HT-29 (cell line): Measurements from ENCODE around the gene RALGDS. TPM values are rescaled to one million over a fixed set of nuclear protein-coding genes. Genes with fewer than 3 reads are reported as not detected.

Experiments
- DNase-seq: peaks from one replicate; pipeline ENCODE4 v3.0.0-alpha.2; 2015; ENCODE audit warnings: low spot score
- total RNA-seq: library from RNA; depleted of rRNA; stranded (reverse); fragments of >200 nt; shearing (Covaris generic); gene quantifications from 2 replicates; pipeline ENCODE4 v1.2.3, GENCODE V29; 2014

The RALGDS gene
- total RNA-seq, 1 experiment from 2014 or later, result 95.0 TPM

GRCh38 chr9:133137451-133138231, 16.6 kb upstream of the RALGDS start:
- DNase-seq, result no peak

GRCh38 chr9:133135146-133135745, 14.2 kb upstream of the RALGDS start:
- DNase-seq, result peak; percentile 87

GRCh38 chr9:133134388-133135145, 13.5 kb upstream of the RALGDS start:
- DNase-seq, result peak; percentile 73

GRCh38 chr9:133133681-133134387, 12.8 kb upstream of the RALGDS start:
- DNase-seq, result peak; percentile 99

GRCh38 chr9:133132174-133132573, 11.1 kb upstream of the RALGDS start:
- DNase-seq, result no peak

GRCh38 chr9:133131506-133131905, 10.5 kb upstream of the RALGDS start:
- no peak for DNase-seq

- no peak for DNase-seq
Observed at GRCh38 chr9:133130685-133131244, 9.7 kb upstream of the RALGDS start.

GRCh38 chr9:133129001-133129795, 8.2 kb upstream of the RALGDS start:
- DNase-seq, result peak; percentile 82

- DNase-seq, result no peak
Observed at GRCh38 chr9:133128152-133128551, 7.1 kb upstream of the RALGDS start.

- peak; percentile 75 for DNase-seq
Observed at GRCh38 chr9:133127340-133127981, 6.4 kb upstream of the RALGDS start.

- DNase-seq, result no peak
Observed at GRCh38 chr9:133126697-133127339, 5.8 kb upstream of the RALGDS start.

GRCh38 chr9:133125941-133126696, 5.1 kb upstream of the RALGDS start:
- DNase-seq, result no peak

- DNase-seq, result no peak
Observed at GRCh38 chr9:133124907-133125275, 3.9 kb upstream of the RALGDS start.

GRCh38 chr9:133124123-133124906, 3.3 kb upstream of the RALGDS start:
- no peak for DNase-seq

- DNase-seq, result no peak
Observed at GRCh38 chr9:133122935-133123611, 2.0 kb upstream of the RALGDS start.

GRCh38 chr9:133122605-133122934, 1.5 kb upstream of the RALGDS start:
- DNase-seq, result no peak

GRCh38 chr9:133121915-133122550, 993 bp upstream of the RALGDS start:
- no peak for DNase-seq
